ENCODE data around the gene EFCAB13. TPM values are rescaled to one million over a fixed set of nuclear protein-coding genes. Genes with fewer than 3 reads are reported as not detected.

EFCAB13 gene
- total and polyA plus RNA-seq, 2 of the 4 experiments (the other 2 are of a cell fraction): 0.77 to 1.4 TPM

DNA sequence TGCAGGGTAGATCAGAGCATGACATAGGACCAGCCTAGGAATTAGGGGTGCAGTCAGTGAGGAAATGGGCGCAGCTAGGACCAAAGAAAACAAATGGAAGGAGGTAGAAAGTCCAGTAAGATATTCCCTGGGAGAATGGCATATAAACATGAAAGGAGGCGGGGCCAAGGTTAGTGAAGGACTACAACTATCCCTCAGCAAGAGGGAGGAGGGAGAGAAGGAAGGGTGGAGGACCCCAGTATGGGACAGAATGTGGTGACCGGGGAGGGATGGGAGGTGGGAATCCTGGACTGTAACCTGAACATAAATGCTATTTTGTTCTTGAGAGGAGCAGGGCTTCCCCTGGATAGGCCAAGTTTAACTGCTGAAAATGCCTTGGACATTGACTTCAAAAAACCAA, 47.3 kb upstream of the EFCAB13 start:
- peak overlapping the region; percentile 94 for H4K91ac ChIP-seq (ENCODE audit: insufficient read depth, low read depth, low read length)
- peak overlapping the region; percentile 82 for H2AK9ac ChIP-seq (replicated peaks; ENCODE audit: low read depth, low read length, poor library complexity)
- TF ChIP-seq, protein P1, sequence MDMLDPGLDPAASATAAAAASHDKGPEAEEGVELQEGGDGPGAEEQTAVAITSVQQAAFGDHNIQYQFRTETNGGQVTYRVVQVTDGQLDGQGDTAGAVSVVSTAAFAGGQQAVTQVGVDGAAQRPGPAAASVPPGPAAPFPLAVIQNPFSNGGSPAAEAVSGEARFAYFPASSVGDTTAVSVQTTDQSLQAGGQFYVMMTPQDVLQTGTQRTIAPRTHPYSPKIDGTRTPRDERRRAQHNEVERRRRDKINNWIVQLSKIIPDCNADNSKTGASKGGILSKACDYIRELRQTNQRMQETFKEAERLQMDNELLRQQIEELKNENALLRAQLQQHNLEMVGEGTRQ (IDR thresholded peaks at IDR 0.05; ENCODE audit: low read depth, low read length): no peak
- TF ChIP-seq NFE2L2 (IDR thresholded peaks at IDR 0.05; ENCODE audit: low read depth, low read length) (no peak), CEBPB (IDR thresholded peaks at IDR 0.05; ENCODE audit: low read depth, low read length) (no peak), RAD21 (IDR thresholded peaks at IDR 0.05; ENCODE audit: low read length) (no peak), POLR2A (IDR thresholded peaks at IDR 0.05; ENCODE audit: low read depth, low read length) (no peak), MAZ (IDR thresholded peaks at IDR 0.05; ENCODE audit: borderline replicate concordance, low read depth, low read length) (no peak), RCOR1 (IDR thresholded peaks at IDR 0.05; ENCODE audit: insufficient replicate concordance, low read length) (no peak), FOS (IDR thresholded peaks at IDR 0.05; ENCODE audit: low read depth, low read length) (no peak)
- TF ChIP-seq, protein P2, sequence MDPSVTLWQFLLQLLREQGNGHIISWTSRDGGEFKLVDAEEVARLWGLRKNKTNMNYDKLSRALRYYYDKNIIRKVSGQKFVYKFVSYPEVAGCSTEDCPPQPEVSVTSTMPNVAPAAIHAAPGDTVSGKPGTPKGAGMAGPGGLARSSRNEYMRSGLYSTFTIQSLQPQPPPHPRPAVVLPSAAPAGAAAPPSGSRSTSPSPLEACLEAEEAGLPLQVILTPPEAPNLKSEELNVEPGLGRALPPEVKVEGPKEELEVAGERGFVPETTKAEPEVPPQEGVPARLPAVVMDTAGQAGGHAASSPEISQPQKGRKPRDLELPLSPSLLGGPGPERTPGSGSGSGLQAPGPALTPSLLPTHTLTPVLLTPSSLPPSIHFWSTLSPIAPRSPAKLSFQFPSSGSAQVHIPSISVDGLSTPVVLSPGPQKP (IDR thresholded peaks at IDR 0.05; ENCODE audit: borderline replicate concordance, low read depth, low read length): no peak
- POLR2A ChIA-PET (ENCODE audit: unreplicated experiment): no interaction called here
- in situ Hi-C loops (cut with MboI; ENCODE audit: low sequenced_read_pairs): no loop called here
- H4K20me1 ChIP-seq (ENCODE audit: insufficient read depth, low read length): peaks cover 6% of the 10 kb centered on the region; the same call in 1 of the 2 replicates
- H3K27me3 ChIP-seq (ENCODE audit: control insufficient read depth, insufficient read depth, low read length): no peaks in the 10 kb centered on the region
- peak overlapping the region; percentile 86 for H3K27ac ChIP-seq (ENCODE audit: insufficient read depth, low read length)
- H3K4me2 ChIP-seq (ENCODE audit: low read depth, low read length): peak overlapping the region; percentile 5; the same call in 1 of the 2 replicates
- peak overlapping the region; percentile 30 for H3K9ac ChIP-seq (ENCODE audit: low read depth, low read length)
- BruUV-seq (replicated peaks): no TSS peak
- peak overlapping the region; percentile 90 for H3K56ac ChIP-seq (ENCODE audit: extremely low read depth, insufficient read depth, low read length)
- peak overlapping the region; percentile 93 for H2BK5ac ChIP-seq (ENCODE audit: low read depth, low read length, poor library complexity, severe bottlenecking)
- peak overlapping the region; percentile 79 for H3K18ac ChIP-seq (ENCODE audit: low read depth, low read length)
- peak overlapping the region; percentile 84 for H2BK15ac ChIP-seq (ENCODE audit: low read depth, low read length)
- H3K9me3 ChIP-seq (ENCODE audit: control insufficient read depth, insufficient read depth, low read length): no peaks in the 10 kb centered on the region
- no peaks in the 10 kb centered on the region for H3K36me3 ChIP-seq (ENCODE audit: control insufficient read depth, insufficient read depth, low read length)
- H2AFZ ChIP-seq (replicated peaks; ENCODE audit: low read length, poor library complexity): peak overlapping the region; percentile 6
- DNase-seq: no peak
- peaks cover 8 to 61% of the 10 kb centered on the region in 2 experiments; a peak in 3 of 4 replicates for H3K79me1 ChIP-seq (ENCODE audit: low read depth in 1 of 2, low read length in 2 of 2)
- no peak for ATAC-seq (ENCODE audit: low read depth)
- H3K14ac ChIP-seq (replicated peaks; ENCODE audit: low read depth, low read length): peak overlapping the region; percentile 89
- H3K9me1 ChIP-seq (ENCODE audit: insufficient read depth, low read length): peaks cover 58% of the 10 kb centered on the region
- peak overlapping the region; percentile 95 for H2BK120ac ChIP-seq (ENCODE audit: low read depth, low read length)
- H4K5ac ChIP-seq (ENCODE audit: low read depth, low read length): peak overlapping the region; percentile 95
- 100% methylated on average over 2 of the region's 3 CpGs; no CpG with 5 or more reads in 1 of the 2 experiments for WGBS, 2 experiments (ENCODE audit: extremely low coverage in 2 of 2, insufficient read length in 1 of 2)
- H3K4me3 ChIP-seq (ENCODE audit: insufficient read depth, low read depth, low read length): no peak overlapping the region
- peaks cover 54% of the 10 kb centered on the region for H3K4me1 ChIP-seq (ENCODE audit: control insufficient read depth, insufficient read depth, low read length)
- H2BK20ac ChIP-seq (ENCODE audit: low read depth, low read length): peak overlapping the region; percentile 97
- CTCF ChIA-PET: interaction anchor here (2.0 kb wide), 1 partner anchor 16 kb away, joined by 4 read pairs; no protein-coding TSS in a partner anchor
- peak overlapping the region; percentile 97 for H2AK5ac ChIP-seq (ENCODE audit: low read depth, low read length)
- H3K4ac ChIP-seq (ENCODE audit: low read depth, low read length): peak overlapping the region; percentile 97
- dilution Hi-C loops (cut with HindIII; ENCODE audit: low sequenced_read_pairs, unreplicated experiment): no loop called here
- peak overlapping the region; percentile 84 for H3K23ac ChIP-seq (ENCODE audit: low read depth, low read length)
- peak overlapping the region; percentile 77 to 90 for H4K8ac ChIP-seq (ENCODE audit: low read depth in 2 of 2, low read length in 2 of 2)
- intact Hi-C loops (cut with micrococcal nuclease): no loop called here

All from IMR-90 (cell line).